Neural progenitor cell (in vitro differentiated cells): Measurements from ENCODE around the gene PDGFC. TPM values are rescaled to one million over a fixed set of nuclear protein-coding genes. Genes with fewer than 3 reads are reported as not detected.
A peak's percentile ranks its signal among the peaks of the same experiment; 100 is the strongest.

Source experiments
- DNase-seq: peaks from one replicate; pipeline ENCODE4 v3.0.0-alpha.2; 2016; ENCODE audit warnings: low spot score
- H2AFZ ChIP-seq: fragments of 200-600 bp; sonication (generic); replicated peaks from 2 replicates; pipeline ENCODE4 v1.6.1; 2016; ENCODE audit warnings: antibody characterized with exemption
- H3F3A ChIP-seq: fragments of 200-600 bp; sonication (generic); 2 replicates; pipeline ENCODE4 v1.6.1; 2016; ENCODE audit warnings: antibody characterized with exemption, low read depth
- H3K27ac ChIP-seq: fragments of 200-600 bp; sonication (generic); 2 replicates; pipeline ENCODE4 v1.5.1; 2016; ENCODE audit warnings: mild to moderate bottlenecking
- H3K27me3 ChIP-seq: fragments of 200-600 bp; sonication (generic); 2 replicates; pipeline ENCODE4 v1.6.1; 2016; ENCODE audit warnings: mild to moderate bottlenecking, moderate library complexity
- H3K36me3 ChIP-seq: fragments of 200-600 bp; sonication (generic); 2 replicates; pipeline ENCODE4 v1.5.1; 2016
- H3K4me1 ChIP-seq: fragments of 200-600 bp; sonication (generic); 2 replicates; pipeline ENCODE4 v1.6.1; 2016; ENCODE audit warnings: mixed run types
- H3K4me2 ChIP-seq: fragments of 200-600 bp; sonication (generic); 2 replicates; pipeline ENCODE4 v1.6.1; 2016
- H3K4me3 ChIP-seq: fragments of 200-600 bp; sonication (generic); 2 replicates; pipeline ENCODE4 v1.5.1; 2016
- H3K79me2 ChIP-seq: fragments of 200-600 bp; sonication (generic); 2 replicates; pipeline ENCODE4 v1.6.1; 2016; ENCODE audit warnings: low read depth
- H3K9ac ChIP-seq: fragments of 200-600 bp; sonication (generic); 2 replicates; pipeline ENCODE4 v1.6.1; 2016
- H3K9me3 ChIP-seq: fragments of 200-600 bp; sonication (generic); 2 replicates; pipeline ENCODE4 v1.5.1; 2016; ENCODE audit warnings: low read depth
- H4K20me1 ChIP-seq: fragments of 200-600 bp; sonication (generic); 2 replicates; pipeline ENCODE4 v1.6.1; 2016; ENCODE audit warnings: low read depth
- H3K27ac Mint-ChIP-seq: 3 replicates; pipeline ENCODE4 v1.8.0; 2021; ENCODE audit warnings: mixed read lengths
- H3K27me3 Mint-ChIP-seq: 2 replicates; pipeline ENCODE4 v1.8.0; 2022; ENCODE audit warnings: low read depth, mild to moderate bottlenecking, inconsistent platforms, moderate library complexity, mixed read lengths; ENCODE audit not compliant: insufficient read depth
- H3K36me3 Mint-ChIP-seq: 3 replicates; pipeline ENCODE4 v1.8.0; 2021; ENCODE audit warnings: mixed read lengths
- H3K4me1 Mint-ChIP-seq: 3 replicates; pipeline ENCODE4 v1.8.0; 2021; ENCODE audit warnings: mixed read lengths
- H3K4me3 Mint-ChIP-seq: 3 replicates; pipeline ENCODE4 v1.8.0; 2021; ENCODE audit warnings: mild to moderate bottlenecking, moderate library complexity, mixed read lengths
- H3K9me3 Mint-ChIP-seq: 3 replicates; pipeline ENCODE4 v1.8.0; 2020; ENCODE audit warnings: mixed read lengths
- CTCF ChIP-seq: fragments of 200-600 bp; sonication (generic); IDR thresholded peaks from 2 replicates; pipeline ENCODE4 v1.5.1; 2017; ENCODE audit warnings: antibody characterized with exemption, mild to moderate bottlenecking
- EZH2 ChIP-seq: fragments of 200-600 bp; sonication (generic); IDR thresholded peaks from 2 replicates; pipeline ENCODE4 v1.6.1; 2017; ENCODE audit warnings: antibody characterized with exemption, mild to moderate bottlenecking, moderate library complexity
- EZH2phosphoT487 ChIP-seq: fragments of 200-600 bp; sonication (generic); IDR thresholded peaks from 2 replicates; pipeline ENCODE4 v1.6.1; 2017; ENCODE audit warnings: antibody characterized with exemption
- total RNA-seq: library from RNA; depleted of rRNA; stranded (reverse); fragments of >200 nt; gene quantifications from 2 replicates; pipeline ENCODE4 v1.2.3, GENCODE V29; 2015; ENCODE audit warnings: low replicate concordance

PDGFC gene
- total RNA-seq, 1 donor from 2014 or later = 4.7 TPM

- Histone ChIP-seq H3K9ac (no peak overlapping the region), H3K4me2 (no peak overlapping the region), H3K4me3 (no peak overlapping the region), H3K27me3 (no peaks in the 10 kb centered on the region), H3K79me2 (no peaks in the 10 kb centered on the region), H3K36me3 (no peaks in the 10 kb centered on the region), H3F3A (no peaks in the 10 kb centered on the region), H3K27ac (no peak overlapping the region), H3K9me3 (no peaks in the 10 kb centered on the region), H2AFZ (no peak overlapping the region), H4K20me1 (no peaks in the 10 kb centered on the region), H3K4me1 (no peaks in the 10 kb centered on the region)
- peaks cover 7% of the 10 kb centered on the region for H3K36me3 Mint-ChIP-seq
- no peak overlapping the region for H3K27ac Mint-ChIP-seq
- H3K4me3 Mint-ChIP-seq = no peak overlapping the region
- H3K9me3 Mint-ChIP-seq = no peaks in the 10 kb centered on the region
- H3K27me3 Mint-ChIP-seq = no peaks in the 10 kb centered on the region
- no peak for DNase-seq
- no peak for TF ChIP-seq EZH2
- no peak for TF ChIP-seq CTCF
- no peak for TF ChIP-seq EZH2phosphoT487
- no peaks in the 10 kb centered on the region for H3K4me1 Mint-ChIP-seq
Observed at GRCh38 chr4:156779774-156780173, 191.8 kb downstream of the PDGFC start.

GRCh38 chr4:156779042-156779441, 192.6 kb downstream of the PDGFC start:
- Histone ChIP-seq H4K20me1 (no peaks in the 10 kb centered on the region), H3K4me3 (no peak overlapping the region), H3K36me3 (no peaks in the 10 kb centered on the region), H3K4me1 (no peaks in the 10 kb centered on the region), H2AFZ (no peak overlapping the region), H3F3A (no peaks in the 10 kb centered on the region), H3K79me2 (no peaks in the 10 kb centered on the region), H3K4me2 (no peak overlapping the region), H3K9ac (no peak overlapping the region), H3K9me3 (no peaks in the 10 kb centered on the region), H3K27ac (no peak overlapping the region), H3K27me3 (no peaks in the 10 kb centered on the region)
- TF ChIP-seq CTCF = no peak
- TF ChIP-seq EZH2phosphoT487 = no peak
- TF ChIP-seq EZH2 = no peak
- peaks cover 7% of the 10 kb centered on the region for H3K36me3 Mint-ChIP-seq
- peak overlapping the region; percentile 64 for H3K27ac Mint-ChIP-seq
- no peaks in the 10 kb centered on the region for H3K27me3 Mint-ChIP-seq
- H3K4me3 Mint-ChIP-seq = no peak overlapping the region
- peaks cover 4% of the 10 kb centered on the region for H3K4me1 Mint-ChIP-seq
- H3K9me3 Mint-ChIP-seq = no peaks in the 10 kb centered on the region
- DNase-seq = no peak

GRCh38 chr4:156778606-156779005, 193.0 kb downstream of the PDGFC start:
- no peak overlapping the region for H3K4me2 ChIP-seq

More at GRCh38 chr4:156778606-156779005, 193.0 kb downstream of the PDGFC start:
- H3K27ac ChIP-seq = no peak overlapping the region
- H3K9ac ChIP-seq = no peak overlapping the region
- Mint-ChIP-seq H3K36me3 (peaks cover 7% of the 10 kb centered on the region), H3K4me3 (no peak overlapping the region), H3K27me3 (no peaks in the 10 kb centered on the region), H3K4me1 (peaks cover 8% of the 10 kb centered on the region), H3K27ac (no peak overlapping the region), H3K9me3 (no peaks in the 10 kb centered on the region)
- no peaks in the 10 kb centered on the region for H3K4me1 ChIP-seq
- H4K20me1 ChIP-seq = no peaks in the 10 kb centered on the region
- no peak overlapping the region for H2AFZ ChIP-seq
- no peaks in the 10 kb centered on the region for H3K27me3 ChIP-seq
- no peak overlapping the region for H3K4me3 ChIP-seq
- no peak for DNase-seq
- H3K79me2 ChIP-seq = no peaks in the 10 kb centered on the region
- H3K9me3 ChIP-seq = no peaks in the 10 kb centered on the region
- no peaks in the 10 kb centered on the region for H3K36me3 ChIP-seq
- H3F3A ChIP-seq = no peaks in the 10 kb centered on the region
- TF ChIP-seq EZH2phosphoT487 = no peak
- no peak for TF ChIP-seq EZH2
- no peak for TF ChIP-seq CTCF
